ENCODE data around the gene RCAN2.

GRCh38 chr6:46291880-46292279 lies 199.4 kb downstream of the RCAN2 start:
- TF ChIP-seq CTCF (IDR thresholded peaks at IDR 0.05; ENCODE audit: low read length) (no peak), EZH2 (optimal IDR thresholded peaks at IDR 0.05; ENCODE audit: low read depth, low read length) (no peak)
